Measurements from ENCODE around the gene BATF.

BATF gene

DNA sequence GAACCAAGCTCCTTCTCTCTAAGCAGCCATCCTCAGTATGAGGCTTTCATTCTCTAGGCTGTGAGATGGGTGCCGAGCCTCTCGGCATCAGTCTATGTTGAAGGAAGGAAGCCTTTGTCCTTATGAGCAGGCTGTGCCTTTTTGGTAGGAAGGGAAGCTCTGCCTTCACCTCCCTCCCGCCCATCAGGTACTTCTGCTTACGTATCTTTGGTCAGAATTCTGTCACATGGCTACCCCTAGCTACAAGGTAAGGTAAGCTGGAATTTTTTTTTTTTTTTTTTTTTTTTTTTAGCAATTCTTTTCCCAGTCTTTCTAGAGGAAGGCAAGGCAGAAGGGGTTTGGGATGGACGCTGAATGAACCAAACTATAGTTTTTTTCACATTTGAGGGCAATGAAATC, 16.9 kb downstream of the BATF start:
- H3K9me3 Mint-ChIP-seq: no peaks in the 10 kb centered on the region
- no peak for ATAC-seq
- peak overlapping the region; percentile 89 for H3K27ac Mint-ChIP-seq
- H3K27me3 Mint-ChIP-seq: no peaks in the 10 kb centered on the region
- H3K36me3 Mint-ChIP-seq: peaks cover 36% of the 10 kb centered on the region
- H3K4me1 Mint-ChIP-seq: peaks cover 60% of the 10 kb centered on the region
- H3K4me3 Mint-ChIP-seq: no peak overlapping the region

GRCh38 chr14:75539561-75540478, 17.6 kb downstream of the BATF start:
- peaks cover 60% of the 10 kb centered on the region for H3K4me1 Mint-ChIP-seq
- no peaks in the 10 kb centered on the region for H3K9me3 Mint-ChIP-seq
- peaks cover 33% of the 10 kb centered on the region for H3K36me3 Mint-ChIP-seq
- peak overlapping the region; percentile 89 for H3K27ac Mint-ChIP-seq
- peak overlapping the region; percentile 60 for H3K4me3 Mint-ChIP-seq
- ATAC-seq: peak; percentile 87
- no peaks in the 10 kb centered on the region for H3K27me3 Mint-ChIP-seq

DNA sequence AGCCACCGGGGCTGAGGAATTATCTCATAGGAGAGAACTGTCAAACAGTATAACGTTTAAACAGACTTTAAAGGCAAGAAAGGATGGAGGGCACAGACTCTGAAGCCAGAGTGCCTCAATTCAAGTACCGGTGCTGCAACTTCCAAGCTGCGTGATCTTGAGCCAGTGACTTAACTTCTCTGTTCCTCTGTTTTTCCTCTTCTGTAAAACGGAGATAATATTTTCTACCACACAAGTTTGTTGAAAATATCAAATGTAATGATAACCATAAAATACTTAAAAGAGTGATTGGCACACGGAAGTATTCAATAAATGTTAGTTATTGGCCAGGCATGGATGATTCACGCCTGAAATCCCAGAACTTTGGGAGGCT, 18.2 kb downstream of the BATF start:
- no peak for ATAC-seq
- H3K27me3 Mint-ChIP-seq: no peaks in the 10 kb centered on the region
- H3K36me3 Mint-ChIP-seq: peaks cover 27% of the 10 kb centered on the region
- H3K9me3 Mint-ChIP-seq: no peaks in the 10 kb centered on the region
- peak overlapping the region; percentile 24 for H3K4me3 Mint-ChIP-seq
- peaks cover 60% of the 10 kb centered on the region for H3K4me1 Mint-ChIP-seq
- H3K27ac Mint-ChIP-seq: peak overlapping the region; percentile 89

DNA sequence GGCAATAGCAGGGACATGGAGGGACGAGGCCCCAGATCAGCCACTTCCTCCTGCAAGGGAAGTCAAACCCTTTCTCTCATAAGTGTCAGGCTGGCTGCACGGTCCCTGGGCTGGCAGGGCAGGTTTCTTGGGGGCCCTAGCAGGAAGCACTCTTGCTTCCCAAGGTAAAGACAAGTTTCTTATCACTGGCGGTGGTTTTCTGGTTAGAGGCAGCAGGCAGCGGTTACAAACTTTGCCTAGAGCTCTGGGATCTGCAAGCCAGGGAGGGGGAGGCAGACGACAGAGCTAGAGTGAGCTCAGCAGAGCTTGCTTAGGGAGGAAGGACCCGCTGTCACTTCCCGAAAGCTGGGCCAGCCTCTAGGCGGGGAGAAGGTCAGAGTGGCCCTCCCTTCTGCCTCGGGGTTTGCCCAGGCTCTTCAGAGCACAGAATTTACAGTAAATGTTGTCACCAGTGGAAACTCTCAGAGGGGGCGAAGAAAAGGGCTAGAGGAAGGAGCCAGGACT, 20.4 kb downstream of the BATF start:
- ATAC-seq: peak; percentile 93
- Mint-ChIP-seq H3K4me1 (peaks cover 67% of the 10 kb centered on the region), H3K27ac (peak overlapping the region; percentile 89), H3K9me3 (no peaks in the 10 kb centered on the region), H3K27me3 (no peaks in the 10 kb centered on the region), H3K4me3 (peak overlapping the region; percentile 69), H3K36me3 (peaks cover 33% of the 10 kb centered on the region)

- peaks cover 37% of the 10 kb centered on the region for H3K36me3 Mint-ChIP-seq
- peak overlapping the region; percentile 69 for H3K4me3 Mint-ChIP-seq
- H3K27ac Mint-ChIP-seq: peak overlapping the region; percentile 89
- H3K4me1 Mint-ChIP-seq: peaks cover 70% of the 10 kb centered on the region
- H3K27me3 Mint-ChIP-seq: no peaks in the 10 kb centered on the region
- no peak for ATAC-seq
- H3K9me3 Mint-ChIP-seq: no peaks in the 10 kb centered on the region
Observed at GRCh38 chr14:75543253-75543652, 21.0 kb downstream of the BATF start.

- no peak overlapping the region for H3K27ac Mint-ChIP-seq
- no peaks in the 10 kb centered on the region for H3K27me3 Mint-ChIP-seq
- H3K9me3 Mint-ChIP-seq: no peaks in the 10 kb centered on the region
Observed at GRCh38 chr14:75543786-75544185, 21.5 kb downstream of the BATF start.

DNA sequence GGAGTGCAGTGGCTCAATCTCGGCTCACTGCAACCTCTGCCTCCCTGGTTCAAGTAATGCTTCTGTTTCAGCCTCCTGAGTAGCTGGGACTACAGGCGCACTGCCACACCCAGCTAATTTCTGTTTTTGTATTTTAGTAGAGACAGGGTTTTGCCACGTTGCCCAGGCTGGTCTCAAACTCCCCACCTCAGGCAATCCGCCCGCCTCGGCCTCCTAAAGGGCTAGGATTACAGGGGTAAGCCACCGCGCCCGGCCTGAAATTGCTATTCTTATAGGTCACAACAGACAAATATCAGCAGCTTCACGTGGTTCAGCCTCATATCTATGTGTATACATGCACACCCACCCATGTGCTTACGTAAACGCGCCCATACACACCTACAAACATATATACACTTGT, 23.6 kb downstream of the BATF start:
- Mint-ChIP-seq H3K36me3 (peaks cover 43% of the 10 kb centered on the region), H3K27ac (peak overlapping the region; percentile 51), H3K4me1 (peaks cover 70% of the 10 kb centered on the region), H3K4me3 (no peak overlapping the region), H3K9me3 (no peaks in the 10 kb centered on the region), H3K27me3 (no peaks in the 10 kb centered on the region)
- ATAC-seq: no peak

More at GRCh38 chr14:75543786-75544185, 21.5 kb downstream of the BATF start:
- H3K4me1 Mint-ChIP-seq: peaks cover 70% of the 10 kb centered on the region
- no peak overlapping the region for H3K4me3 Mint-ChIP-seq
- peaks cover 36% of the 10 kb centered on the region for H3K36me3 Mint-ChIP-seq
- ATAC-seq: no peak

DNA sequence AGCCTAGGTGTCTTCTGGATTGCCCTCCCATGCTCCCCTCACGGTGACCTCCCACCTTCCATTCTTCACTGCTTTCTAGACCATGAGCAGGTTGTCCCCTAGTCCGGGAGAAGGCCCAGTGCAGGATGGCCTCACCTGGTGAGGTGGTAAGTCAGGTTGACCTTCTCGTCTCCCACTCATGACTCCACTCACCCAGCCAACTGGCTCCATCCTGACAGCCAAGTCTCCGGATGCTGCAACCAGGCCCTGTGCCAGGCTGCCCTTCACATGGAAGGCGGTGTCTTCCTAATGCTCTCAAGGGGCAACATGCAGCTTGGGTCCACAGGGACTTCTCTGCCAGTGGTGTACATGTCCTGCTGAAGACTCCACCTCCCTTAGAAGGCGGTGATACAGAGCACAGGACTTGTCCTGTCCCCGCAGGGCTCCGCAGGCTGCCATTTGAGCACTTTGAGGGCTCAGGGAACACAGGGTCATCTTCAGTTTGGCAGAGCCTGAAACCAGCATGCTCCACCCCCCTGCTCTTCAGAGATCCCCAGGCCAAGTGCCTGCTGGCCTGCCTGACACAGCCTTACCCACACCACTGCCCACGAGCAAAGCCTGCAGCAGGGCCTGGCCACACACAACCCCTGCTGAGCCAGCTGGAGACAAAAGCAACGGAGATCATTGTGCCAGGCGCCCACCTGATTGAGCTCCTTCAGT, 25.4 kb downstream of the BATF start:
- no peak for ATAC-seq
- Mint-ChIP-seq H3K4me3 (no peak overlapping the region), H3K36me3 (peaks cover 43% of the 10 kb centered on the region), H3K27ac (peak overlapping the region; percentile 88), H3K27me3 (no peaks in the 10 kb centered on the region), H3K9me3 (no peaks in the 10 kb centered on the region), H3K4me1 (peaks cover 63% of the 10 kb centered on the region)

GRCh38 chr14:75548544-75548943, 26.3 kb downstream of the BATF start:
- Mint-ChIP-seq H3K4me3 (no peak overlapping the region), H3K9me3 (no peaks in the 10 kb centered on the region), H3K36me3 (peaks cover 43% of the 10 kb centered on the region), H3K27me3 (no peaks in the 10 kb centered on the region), H3K4me1 (peaks cover 62% of the 10 kb centered on the region), H3K27ac (peak overlapping the region; percentile 88)
- ATAC-seq: no peak

DNA sequence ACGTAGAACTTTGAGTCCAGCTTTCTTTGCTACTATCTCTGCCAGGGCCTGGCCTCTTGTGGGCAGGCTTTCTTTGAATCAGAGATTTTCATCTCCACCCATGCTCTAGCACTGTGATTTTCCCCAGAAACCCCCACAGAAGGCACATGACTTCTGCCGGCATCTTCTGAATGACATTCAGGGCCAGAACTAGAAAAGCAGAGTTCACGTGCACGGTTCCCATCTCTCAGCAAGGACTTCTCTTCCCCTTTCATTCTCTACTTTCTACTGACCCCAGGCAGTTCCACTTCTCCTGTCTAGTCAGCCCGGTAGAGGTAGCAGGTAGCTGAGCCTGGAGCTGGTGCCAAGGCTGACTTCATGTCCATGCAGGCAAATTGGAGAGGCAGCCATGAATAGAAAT, 26.9 kb downstream of the BATF start:
- Mint-ChIP-seq H3K4me3 (peak overlapping the region; percentile 50), H3K27ac (peak overlapping the region; percentile 88), H3K36me3 (peaks cover 43% of the 10 kb centered on the region), H3K4me1 (peaks cover 62% of the 10 kb centered on the region), H3K9me3 (no peaks in the 10 kb centered on the region), H3K27me3 (no peaks in the 10 kb centered on the region)
- peak; percentile 96 for ATAC-seq

- H3K9me3 Mint-ChIP-seq: no peaks in the 10 kb centered on the region
- H3K27ac Mint-ChIP-seq: peak overlapping the region; percentile 88
- H3K27me3 Mint-ChIP-seq: no peaks in the 10 kb centered on the region
- H3K36me3 Mint-ChIP-seq: peaks cover 41% of the 10 kb centered on the region
- H3K4me3 Mint-ChIP-seq: no peak overlapping the region
- peaks cover 62% of the 10 kb centered on the region for H3K4me1 Mint-ChIP-seq
- no peak for ATAC-seq
Observed at GRCh38 chr14:75551021-75551420, 28.8 kb downstream of the BATF start.

DNA sequence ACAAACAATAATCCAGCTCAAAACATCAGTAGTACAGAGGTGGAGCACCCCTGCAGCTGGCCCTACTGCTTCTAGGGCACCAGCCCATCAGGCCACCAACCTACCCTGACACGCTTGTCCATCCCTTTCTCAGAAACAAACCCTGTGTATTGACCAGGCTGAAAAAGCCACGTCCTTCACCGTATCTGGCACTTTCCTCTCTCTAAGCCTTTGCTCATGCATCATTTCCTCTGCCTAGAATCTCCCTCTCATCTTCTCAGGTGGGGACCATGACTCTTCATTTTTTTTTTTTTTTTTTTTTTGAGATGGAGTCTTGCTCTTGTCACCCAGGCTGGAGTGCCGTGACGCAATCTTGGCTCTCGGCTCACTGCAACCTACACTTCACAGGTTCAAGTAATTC, 30.9 kb downstream of the BATF start:
- H3K27ac Mint-ChIP-seq: no peak overlapping the region
- no peaks in the 10 kb centered on the region for H3K9me3 Mint-ChIP-seq
- no peak for ATAC-seq
- no peak overlapping the region for H3K4me3 Mint-ChIP-seq
- H3K4me1 Mint-ChIP-seq: peaks cover 42% of the 10 kb centered on the region
- H3K27me3 Mint-ChIP-seq: no peaks in the 10 kb centered on the region
- peaks cover 19% of the 10 kb centered on the region for H3K36me3 Mint-ChIP-seq

GRCh38 chr14:75553761-75554364, 31.6 kb downstream of the BATF start:
- Mint-ChIP-seq H3K9me3 (no peaks in the 10 kb centered on the region), H3K4me3 (no peak overlapping the region), H3K36me3 (peaks cover 13% of the 10 kb centered on the region), H3K4me1 (peaks cover 36% of the 10 kb centered on the region), H3K27me3 (no peaks in the 10 kb centered on the region), H3K27ac (no peak overlapping the region)
- ATAC-seq: no peak

DNA sequence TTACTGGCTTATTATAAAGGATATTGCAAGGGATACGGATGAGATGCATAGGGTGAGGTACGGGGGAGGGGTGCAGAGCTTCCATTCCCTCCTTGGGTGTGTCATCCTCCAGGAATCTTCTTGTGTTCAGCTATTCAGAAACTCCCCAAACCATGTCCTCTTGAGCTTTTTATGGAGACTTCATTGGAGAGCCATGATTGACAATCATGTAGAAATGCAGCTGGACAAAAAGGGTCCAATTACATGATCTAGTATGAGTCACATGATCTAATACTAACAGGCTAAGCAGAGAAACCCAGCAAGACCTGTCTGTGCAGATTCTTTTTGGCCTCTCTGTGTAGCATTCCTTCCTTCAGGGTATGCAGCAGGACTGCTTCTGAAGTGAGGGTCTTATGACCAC, 32.2 kb downstream of the BATF start:
- H3K4me1 Mint-ChIP-seq: peaks cover 36% of the 10 kb centered on the region
- H3K4me3 Mint-ChIP-seq: no peak overlapping the region
- H3K9me3 Mint-ChIP-seq: no peaks in the 10 kb centered on the region
- peaks cover 10% of the 10 kb centered on the region for H3K36me3 Mint-ChIP-seq
- H3K27ac Mint-ChIP-seq: no peak overlapping the region
- ATAC-seq: no peak
- no peaks in the 10 kb centered on the region for H3K27me3 Mint-ChIP-seq

DNA sequence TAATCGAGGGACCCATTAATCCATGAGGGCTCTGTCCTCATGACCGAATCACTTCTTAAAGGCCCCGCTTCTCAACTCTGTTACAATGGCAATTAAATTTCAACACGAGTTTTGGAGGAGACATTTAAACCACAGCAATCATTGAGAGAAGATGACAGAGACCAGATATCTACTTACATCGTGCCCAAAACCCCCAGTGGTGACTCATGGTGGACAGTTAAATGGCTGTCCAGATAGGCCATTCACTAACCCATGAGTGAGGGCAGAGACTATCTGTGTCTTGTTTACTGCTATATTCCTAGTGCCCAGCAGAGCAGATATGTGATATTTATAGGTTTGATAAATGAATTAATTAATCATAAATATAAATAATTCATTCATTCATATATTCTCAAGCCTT, 36.2 kb downstream of the BATF start:
- no peak for ATAC-seq
- H3K27me3 Mint-ChIP-seq: no peaks in the 10 kb centered on the region
- no peak overlapping the region for H3K27ac Mint-ChIP-seq
- H3K9me3 Mint-ChIP-seq: no peaks in the 10 kb centered on the region
- peaks cover 3% of the 10 kb centered on the region for H3K36me3 Mint-ChIP-seq
- no peak overlapping the region for H3K4me3 Mint-ChIP-seq
- H3K4me1 Mint-ChIP-seq: peaks cover 38% of the 10 kb centered on the region
